Measurements from ENCODE around the gene SLC41A3.

The SLC41A3 gene

GRCh38 chr3:126111566-126112475, 27.9 kb upstream of the SLC41A3 start:
- no peaks in the 10 kb centered on the region for H3K4me1 ChIP-seq (ENCODE audit: insufficient read depth, low read length, severe bottlenecking)
- no peaks in the 10 kb centered on the region for H4K20me1 ChIP-seq (ENCODE audit: insufficient read depth, low read length)
- H3K4me2 ChIP-seq (ENCODE audit: low read length) = no peak overlapping the region
- H3K9ac ChIP-seq (ENCODE audit: low read length) = no peak overlapping the region
- H3K27ac ChIP-seq (ENCODE audit: low read depth, low read length, poor library complexity, severe bottlenecking) = no peak overlapping the region
- no peaks in the 10 kb centered on the region for H3K79me2 ChIP-seq (ENCODE audit: insufficient read depth, low read length)
- H2AFZ ChIP-seq (ENCODE audit: low read length) = no peak overlapping the region
- peaks cover 4% of the 10 kb centered on the region; the same call in 1 of the 2 replicates for H3K27me3 ChIP-seq (ENCODE audit: insufficient read depth, low read length)
- H3K9me3 ChIP-seq (ENCODE audit: low read length) = no peaks in the 10 kb centered on the region
- H3K36me3 ChIP-seq (ENCODE audit: insufficient read depth, low read length) = no peaks in the 10 kb centered on the region
- H3K4me3 ChIP-seq (ENCODE audit: low read depth, low read length, poor library complexity, severe bottlenecking) = no peak overlapping the region
- no peaks in the 10 kb centered on the region for H3K9me2 ChIP-seq (ENCODE audit: low read depth, low read length)
- TF ChIP-seq EZH2 (IDR thresholded peaks at IDR 0.05; ENCODE audit: borderline replicate concordance, low read length) (no peak), CTCF (IDR thresholded peaks at IDR 0.05; ENCODE audit: low read length) (no peak)
- no peaks in the 10 kb centered on the region for H3F3A ChIP-seq (ENCODE audit: insufficient read depth, low read length)

- no peak for TF ChIP-seq EZH2 (IDR thresholded peaks at IDR 0.05; ENCODE audit: borderline replicate concordance, low read length)
- no peak for TF ChIP-seq CTCF (IDR thresholded peaks at IDR 0.05; ENCODE audit: low read length)
- no peaks in the 10 kb centered on the region for H4K20me1 ChIP-seq (ENCODE audit: insufficient read depth, low read length)
- no peak overlapping the region for H3K4me3 ChIP-seq (ENCODE audit: low read depth, low read length, poor library complexity, severe bottlenecking)
- H3K4me1 ChIP-seq (ENCODE audit: insufficient read depth, low read length, severe bottlenecking) = no peaks in the 10 kb centered on the region
- H3K27ac ChIP-seq (ENCODE audit: low read depth, low read length, poor library complexity, severe bottlenecking) = no peak overlapping the region
- H2AFZ ChIP-seq (ENCODE audit: low read length) = no peak overlapping the region
- no peaks in the 10 kb centered on the region for H3K79me2 ChIP-seq (ENCODE audit: insufficient read depth, low read length)
- H3F3A ChIP-seq (ENCODE audit: insufficient read depth, low read length) = no peaks in the 10 kb centered on the region
- no peaks in the 10 kb centered on the region for H3K9me2 ChIP-seq (ENCODE audit: low read depth, low read length)
- H3K9ac ChIP-seq (ENCODE audit: low read length) = no peak overlapping the region
- peaks cover 4% of the 10 kb centered on the region; the same call in 1 of the 2 replicates for H3K27me3 ChIP-seq (ENCODE audit: insufficient read depth, low read length)
- H3K4me2 ChIP-seq (ENCODE audit: low read length) = no peak overlapping the region
- no peaks in the 10 kb centered on the region for H3K36me3 ChIP-seq (ENCODE audit: insufficient read depth, low read length)
- H3K9me3 ChIP-seq (ENCODE audit: low read length) = no peaks in the 10 kb centered on the region
Observed at GRCh38 chr3:126111126-126111551, 27.2 kb upstream of the SLC41A3 start.

- no peaks in the 10 kb centered on the region for H4K20me1 ChIP-seq (ENCODE audit: insufficient read depth, low read length)
Observed at GRCh38 chr3:126110431-126111125, 26.7 kb upstream of the SLC41A3 start.

More at GRCh38 chr3:126110431-126111125, 26.7 kb upstream of the SLC41A3 start:
- H3K27ac ChIP-seq (ENCODE audit: low read depth, low read length, poor library complexity, severe bottlenecking) = no peak overlapping the region
- peaks cover 4% of the 10 kb centered on the region; the same call in 1 of the 2 replicates for H3K27me3 ChIP-seq (ENCODE audit: insufficient read depth, low read length)
- H3K9me3 ChIP-seq (ENCODE audit: low read length) = no peaks in the 10 kb centered on the region
- no peaks in the 10 kb centered on the region for H3K4me1 ChIP-seq (ENCODE audit: insufficient read depth, low read length, severe bottlenecking)
- no peak overlapping the region for H3K9ac ChIP-seq (ENCODE audit: low read length)
- H3K36me3 ChIP-seq (ENCODE audit: insufficient read depth, low read length) = no peaks in the 10 kb centered on the region
- no peak overlapping the region for H3K4me2 ChIP-seq (ENCODE audit: low read length)
- no peak overlapping the region for H2AFZ ChIP-seq (ENCODE audit: low read length)
- H3K9me2 ChIP-seq (ENCODE audit: low read depth, low read length) = no peaks in the 10 kb centered on the region
- H3K79me2 ChIP-seq (ENCODE audit: insufficient read depth, low read length) = no peaks in the 10 kb centered on the region
- no peaks in the 10 kb centered on the region for H3F3A ChIP-seq (ENCODE audit: insufficient read depth, low read length)
- no peak overlapping the region for H3K4me3 ChIP-seq (ENCODE audit: low read depth, low read length, poor library complexity, severe bottlenecking)
- no peak for TF ChIP-seq CTCF (IDR thresholded peaks at IDR 0.05; ENCODE audit: low read length)
